Mucosa of descending colon (tissue), 3 donors: ENCODE measurements around the gene KMT2D. TPM values are rescaled to one million over a fixed set of nuclear protein-coding genes. Genes with fewer than 3 reads are reported as not detected.

ENCODE experiments used
- ATAC-seq: fragments of 200-7000 bp; cut with Tn5 transposase; one replicate; pipeline ENCODE4 v1.9.1; 2020; ENCODE audit warnings: mild to moderate bottlenecking, moderate library complexity
- DNase-seq, 3 donors: peaks; one replicate each; pipeline ENCODE4 v3.0.0-alpha.2; 2020
- H3K36me3 ChIP-seq: fragments of 200-600 bp; one replicate; pipeline ENCODE4 v1.8.0; 2021; ENCODE audit warnings: low read depth, mild to moderate bottlenecking
- H3K4me1 ChIP-seq: fragments of 200-600 bp; one replicate; pipeline ENCODE4 v1.8.0; 2021; ENCODE audit warnings: low read depth, mild to moderate bottlenecking
- H3K4me3 ChIP-seq: fragments of 200-600 bp; one replicate; pipeline ENCODE4 v1.8.0; 2021; ENCODE audit warnings: mild to moderate bottlenecking
- H3K9me3 ChIP-seq: fragments of 200-600 bp; one replicate; pipeline ENCODE4 v1.8.0; 2021; ENCODE audit warnings: mild to moderate bottlenecking
- CTCF ChIP-seq: fragments of 200-600 bp; IDR thresholded peaks from one replicate; pipeline ENCODE4 v1.8.0; 2022; ENCODE audit warnings: antibody characterized with exemption, mild to moderate bottlenecking
- intact Hi-C, 2 donors: fragments of 100-400 bp; cut with DNase I in 1 of 2; cut with micrococcal nuclease in 1 of 2; formaldehyde crosslinking; loops; one replicate each; pipeline versions ENCODE4 v1.11.0 to v1.11.1; 2022; cut with DNase I, micrococcal nuclease
- long read RNA-seq, 2 donors: library from polyadenylated mRNA; unstranded; transcript quantifications; one replicate each; pipeline ENCODE4 v2.0.0, GENCODE V29; 2019 to 2021
- total RNA-seq, 3 donors: library from RNA; stranded (reverse); fragmentation: NEBNext Ultra II Directional in 2 of 3; extraction: Animal tissue kit (Norgen Biotek cat#: 25700) in 2 of 3; gene quantifications; one replicate each; pipeline versions ENCODE4 v1.2.1 to v1.2.4, GENCODE V29; 2021 to 2023
- donor health status: DM: no; HTN: no; CAD: no; lungs with moderate emphysema.
- donor health status: DM: no; HTN: no; CAD: no.
- donor health status: DM: no; HTN: yes; CAD: no.

KMT2D gene
- total RNA-seq, result 100 to 1,000 TPM in 1 of 3 donors, 10 to 100 TPM in 2; 83.3 to 102 (median 88.5) TPM
- long read RNA-seq, donor 1, partial matches to known transcripts, result 5 of 19 reads
- long read RNA-seq, donor 1, other reads (novel, unspliced or antisense), result 14 of 19 reads
- long read RNA-seq, donor 2, partial matches to known transcripts, result 0 of 3 reads
- long read RNA-seq, donor 2, other reads (novel, unspliced or antisense), result 3 of 3 reads

GRCh38 chr12:49060237-49061156 lies at the start of gene KMT2D:
Gene KMT2D, minus strand, starts transcription at chr12:49060794. Its CDS starts 5,470 bp downstream, at chr12:49055324.
- TF ChIP-seq CTCF, result no peak
- H3K4me3 ChIP-seq, result peak within 1 kb of the TSS; percentile 96
- DNase-seq (peak; percentile 93 to 94 (median 94)), ATAC-seq (peak; percentile 88)
- no peaks in the 10 kb centered on the region for H3K9me3 ChIP-seq
- H3K4me1 ChIP-seq, result peaks cover 37% of the 10 kb centered on the region
- H3K36me3 ChIP-seq, result no peaks in the 10 kb centered on the region
- intact Hi-C loops, result loop anchor here in 1 of 2 donors (10.0 kb wide), 2 partner anchors 54 to 174 kb away; partner anchors contain the start of gene LMBR1L

GRCh38 chr12:49109641-49110463 lies 49.3 kb upstream of the KMT2D start:
- peak overlapping the region; percentile 70 for H3K4me3 ChIP-seq
- peaks cover 6% of the 10 kb centered on the region for H3K36me3 ChIP-seq
- peak; percentile 37 for ATAC-seq
- no peaks in the 10 kb centered on the region for H3K9me3 ChIP-seq
- intact Hi-C loops, result loop anchor here in 1 of 2 donors (10.0 kb wide), 1 partner anchor 45 kb away; the partner anchor contains the start of genes KMT2D and RHEBL1
- no peak for TF ChIP-seq CTCF
- peak in 2 of 3 donors; percentile 51 to 68 for DNase-seq
- peaks cover 29% of the 10 kb centered on the region for H3K4me1 ChIP-seq

GRCh38 chr12:49108958-49109404 lies 48.4 kb upstream of the KMT2D start:
- peak in 2 of 3 donors; percentile 66 to 73 for DNase-seq
- Histone ChIP-seq H3K4me1 (peaks cover 29% of the 10 kb centered on the region), H3K36me3 (peaks cover 6% of the 10 kb centered on the region), H3K9me3 (no peaks in the 10 kb centered on the region), H3K4me3 (no peak overlapping the region)
- intact Hi-C loops, result no loop called here
- ATAC-seq, result peak; percentile 57
- no peak for TF ChIP-seq CTCF

DNA sequence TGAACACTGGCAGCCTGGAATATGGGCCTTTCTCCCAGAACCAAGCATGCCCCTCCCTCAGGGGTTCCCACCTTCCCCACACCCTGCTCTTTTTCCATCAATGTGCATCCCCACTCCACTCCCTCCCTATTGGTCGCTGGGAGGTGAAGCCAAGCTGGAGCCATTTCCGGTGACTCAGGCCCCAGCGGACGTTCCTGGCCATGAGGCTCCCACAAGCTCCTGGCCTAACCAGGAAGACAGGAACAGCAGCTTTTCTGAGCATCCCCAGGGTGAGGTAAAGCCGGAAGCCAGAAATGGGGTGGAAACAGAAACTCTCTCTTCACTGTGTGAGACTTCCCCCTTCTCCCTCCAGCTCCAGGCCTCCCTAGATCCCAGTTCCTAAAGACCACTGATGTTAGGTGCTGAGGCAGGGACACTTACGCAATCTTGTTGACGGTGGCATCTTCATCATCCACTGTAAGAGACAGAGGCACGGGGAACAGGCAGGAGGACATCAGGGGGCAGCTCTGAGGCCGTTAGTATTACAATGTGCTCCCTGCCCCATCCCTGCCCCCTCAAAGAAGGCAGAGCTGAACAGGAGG lies 45.0 kb upstream of the KMT2D start:
- DNase-seq, result no peak
- no peak for TF ChIP-seq CTCF
- ATAC-seq, result no peak
- intact Hi-C loops, result no loop called here
- Histone ChIP-seq H3K4me1 (peaks cover 21% of the 10 kb centered on the region), H3K36me3 (peaks cover 6% of the 10 kb centered on the region), H3K9me3 (no peaks in the 10 kb centered on the region), H3K4me3 (no peak overlapping the region)

DNA sequence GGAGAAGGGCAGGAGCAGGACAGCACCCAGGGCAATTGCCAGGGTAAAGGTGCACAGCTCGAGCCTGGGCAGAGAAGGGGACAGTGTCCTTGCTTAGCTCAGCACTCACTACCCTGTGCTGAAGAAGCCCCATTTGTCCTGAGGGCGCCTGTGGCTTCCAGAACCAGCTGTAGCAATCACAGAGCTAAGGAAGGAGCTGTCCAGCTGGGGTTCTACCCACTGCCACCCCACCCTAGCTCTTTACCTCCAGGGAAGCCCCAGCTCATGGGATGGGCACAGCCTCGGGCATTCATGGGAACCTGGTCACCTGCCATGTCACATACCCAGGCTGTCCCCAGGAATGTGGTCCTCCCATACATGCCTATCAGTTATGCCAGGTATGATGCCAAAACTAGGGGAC lies 44.2 kb upstream of the KMT2D start:
- no peak for ATAC-seq
- Histone ChIP-seq H3K4me1 (peaks cover 21% of the 10 kb centered on the region), H3K4me3 (no peak overlapping the region), H3K36me3 (peaks cover 5% of the 10 kb centered on the region), H3K9me3 (no peaks in the 10 kb centered on the region)
- intact Hi-C loops, result no loop called here
- no peak for DNase-seq
- TF ChIP-seq CTCF, result no peak
